HG03520 (cell line): ENCODE results near the gene TIAM1.

ENCODE experiments used
- ATAC-seq: cut with Tn5 transposase; IDR thresholded peaks from one replicate; pipeline ENCODE4 v1.9.1; 2021; ENCODE audit warnings: mild to moderate bottlenecking, moderate library complexity; ENCODE audit not compliant: unreplicated experiment

Gene TIAM1

GRCh38 chr21:31290765-31291164 lies 53.3 kb downstream of the TIAM1 start:
- no peak for ATAC-seq

- ATAC-seq: no peak
Observed at GRCh38 chr21:31289702-31290101, 54.4 kb downstream of the TIAM1 start.

DNA sequence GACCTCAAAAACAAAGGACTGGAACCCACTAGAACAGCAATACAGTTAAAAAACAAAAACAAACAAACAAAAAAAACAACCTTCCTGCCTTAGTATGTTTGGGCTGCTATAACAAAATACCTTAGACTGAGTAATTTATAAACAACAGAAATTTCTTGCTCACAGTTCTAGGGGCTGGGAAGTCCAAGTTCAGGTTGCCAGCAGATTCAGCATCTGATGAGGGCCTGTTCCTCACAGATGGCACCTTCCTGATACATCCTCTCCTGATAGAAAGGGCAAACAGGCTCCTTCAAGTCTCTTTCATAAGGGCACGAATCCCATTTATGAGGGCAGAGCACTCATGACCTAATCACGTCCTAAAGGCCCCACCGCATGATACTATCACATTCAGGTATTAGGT lies 55.9 kb downstream of the TIAM1 start:
- ATAC-seq: no peak

- no peak for ATAC-seq
Observed at GRCh38 chr21:31287201-31287600, 56.9 kb downstream of the TIAM1 start.

DNA sequence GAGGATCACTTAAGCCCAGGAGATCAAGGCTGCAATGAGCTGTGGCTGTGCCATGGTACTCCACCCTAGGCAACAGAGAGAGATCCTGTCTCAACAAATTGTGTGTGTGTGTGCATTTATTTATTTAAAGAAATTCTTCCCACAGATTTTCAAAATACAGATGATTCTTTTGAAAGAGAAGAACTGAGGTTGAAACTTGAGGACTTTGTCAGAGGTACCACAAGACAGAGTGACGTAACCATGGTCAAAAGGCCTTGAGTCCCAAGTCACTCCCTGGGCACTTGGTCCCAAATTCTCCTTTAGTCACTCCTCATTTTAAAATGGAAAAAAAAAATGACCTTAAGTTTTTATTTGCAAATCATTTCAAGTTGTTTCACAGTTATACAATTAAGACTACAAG lies 57.4 kb downstream of the TIAM1 start:
- no peak for ATAC-seq

GRCh38 chr21:31284797-31285397 lies 59.2 kb downstream of the TIAM1 start:
- no peak for ATAC-seq

GRCh38 chr21:31283025-31283424 lies 61.0 kb downstream of the TIAM1 start:
- no peak for ATAC-seq

- ATAC-seq: no peak
Observed at GRCh38 chr21:31282095-31282709, 61.9 kb downstream of the TIAM1 start.

- ATAC-seq: no peak
Observed at GRCh38 chr21:31281561-31281960, 62.5 kb downstream of the TIAM1 start.

GRCh38 chr21:31279986-31280385 lies 64.1 kb downstream of the TIAM1 start:
- ATAC-seq: no peak

- ATAC-seq: no peak
Observed at GRCh38 chr21:31279214-31279613, 64.8 kb downstream of the TIAM1 start.

DNA sequence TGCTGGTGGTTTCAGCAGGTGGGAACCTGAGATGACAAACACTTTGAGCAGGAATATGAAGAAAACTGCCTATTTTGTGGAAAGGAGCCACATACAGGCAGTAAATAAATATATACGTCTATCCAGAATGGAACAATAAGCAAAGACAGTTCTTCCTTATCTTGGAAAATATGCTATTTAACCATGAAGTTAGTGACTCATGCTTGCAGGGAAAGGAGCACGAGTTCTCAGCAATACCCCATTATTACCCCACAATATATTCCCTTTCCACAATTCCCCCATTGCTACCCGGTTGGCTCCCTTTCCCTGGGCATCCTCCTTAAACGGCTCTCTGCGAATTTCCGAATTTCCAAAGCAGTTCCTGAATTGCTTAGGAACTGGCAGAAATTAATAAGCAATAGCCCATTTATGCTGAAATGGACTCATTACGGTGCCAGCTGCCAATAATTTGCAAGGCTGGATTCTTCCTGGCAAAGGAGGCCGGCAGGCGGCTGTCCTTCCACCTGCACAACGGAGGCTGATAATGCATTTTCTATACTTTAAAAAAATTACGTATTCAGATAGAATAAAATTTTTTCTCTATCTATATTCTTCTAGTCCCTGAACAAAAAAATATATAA lies 65.4 kb downstream of the TIAM1 start:
- no peak for ATAC-seq

DNA sequence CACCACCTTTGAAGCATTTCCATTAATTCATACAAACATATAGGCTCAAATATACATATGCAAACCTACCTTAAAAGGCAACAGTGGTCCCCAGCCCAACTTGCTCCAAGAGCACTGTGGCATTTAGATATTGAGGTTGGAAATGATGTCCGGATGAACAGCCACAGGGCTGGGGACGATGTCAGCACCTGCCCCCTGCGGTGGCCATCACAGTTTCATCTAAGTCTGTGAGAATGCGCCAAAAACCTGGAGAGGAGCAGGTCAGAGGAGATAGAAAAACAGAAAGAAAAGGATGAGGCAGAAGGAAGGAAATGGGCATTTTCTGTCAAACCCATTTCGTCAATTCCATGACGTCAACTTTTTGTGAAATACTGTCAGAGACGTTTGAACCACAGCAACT lies 67.4 kb downstream of the TIAM1 start:
- ATAC-seq: no peak

- ATAC-seq: no peak
Observed at GRCh38 chr21:31275901-31276300, 68.2 kb downstream of the TIAM1 start.

DNA sequence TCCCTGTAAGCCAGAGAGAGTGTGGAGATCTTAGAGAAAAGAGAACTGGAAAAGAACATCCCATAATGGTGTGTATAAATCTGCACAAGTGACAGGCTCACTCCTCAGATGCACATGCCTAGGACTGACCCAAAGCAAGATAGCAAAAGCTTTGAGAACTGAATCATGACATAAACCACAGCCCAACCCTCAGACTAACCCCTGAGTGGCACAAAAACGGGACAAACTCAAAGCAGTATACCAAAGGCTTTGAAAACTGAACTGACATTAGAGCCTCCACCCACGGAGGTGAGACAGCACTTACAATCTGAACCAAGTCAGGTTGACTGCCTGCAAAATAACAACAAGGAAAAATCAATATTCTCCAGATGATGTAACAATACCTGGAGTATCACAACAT lies 70.8 kb downstream of the TIAM1 start:
- ATAC-seq: no peak

DNA sequence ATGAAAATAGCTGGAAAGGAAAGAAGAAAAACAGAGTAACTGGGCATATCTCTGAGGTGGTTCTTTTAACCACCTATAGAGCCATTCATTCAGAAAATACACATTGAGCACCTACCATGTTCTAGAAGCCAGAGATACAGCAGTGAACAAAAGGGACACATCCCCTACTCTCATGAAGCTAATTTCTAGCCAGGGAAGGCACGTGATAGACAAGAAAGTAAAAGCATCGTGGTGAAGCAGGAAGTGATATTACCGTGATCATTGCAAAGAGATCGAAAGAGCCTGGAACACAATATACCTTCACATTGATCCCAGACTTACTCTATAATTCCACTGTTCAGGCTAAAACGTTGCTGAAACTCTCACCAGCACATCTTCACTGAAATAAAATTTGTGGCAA lies 76.0 kb downstream of the TIAM1 start:
- no peak for ATAC-seq

DNA sequence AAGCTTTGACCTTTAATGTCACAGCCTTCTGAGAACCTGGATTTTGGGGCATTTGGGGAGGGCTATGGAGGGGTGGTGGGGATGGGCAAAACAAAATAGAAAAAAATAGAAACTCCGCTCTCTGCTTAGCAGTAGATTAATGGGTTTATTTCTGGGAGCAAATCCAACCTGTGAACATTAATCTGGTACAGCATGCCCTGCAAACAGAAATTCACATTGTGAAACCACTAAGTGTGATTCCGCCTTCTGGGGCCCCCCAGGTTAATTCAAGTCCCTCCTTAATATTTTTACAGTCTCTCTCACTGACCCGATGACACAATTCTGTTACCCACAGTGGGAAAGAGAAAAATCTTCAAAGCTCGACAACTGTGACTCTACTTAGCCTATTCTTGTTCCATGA lies 76.4 kb downstream of the TIAM1 start:
- ATAC-seq: no peak

GRCh38 chr21:31266241-31266640 lies 77.8 kb downstream of the TIAM1 start:
- ATAC-seq: no peak

DNA sequence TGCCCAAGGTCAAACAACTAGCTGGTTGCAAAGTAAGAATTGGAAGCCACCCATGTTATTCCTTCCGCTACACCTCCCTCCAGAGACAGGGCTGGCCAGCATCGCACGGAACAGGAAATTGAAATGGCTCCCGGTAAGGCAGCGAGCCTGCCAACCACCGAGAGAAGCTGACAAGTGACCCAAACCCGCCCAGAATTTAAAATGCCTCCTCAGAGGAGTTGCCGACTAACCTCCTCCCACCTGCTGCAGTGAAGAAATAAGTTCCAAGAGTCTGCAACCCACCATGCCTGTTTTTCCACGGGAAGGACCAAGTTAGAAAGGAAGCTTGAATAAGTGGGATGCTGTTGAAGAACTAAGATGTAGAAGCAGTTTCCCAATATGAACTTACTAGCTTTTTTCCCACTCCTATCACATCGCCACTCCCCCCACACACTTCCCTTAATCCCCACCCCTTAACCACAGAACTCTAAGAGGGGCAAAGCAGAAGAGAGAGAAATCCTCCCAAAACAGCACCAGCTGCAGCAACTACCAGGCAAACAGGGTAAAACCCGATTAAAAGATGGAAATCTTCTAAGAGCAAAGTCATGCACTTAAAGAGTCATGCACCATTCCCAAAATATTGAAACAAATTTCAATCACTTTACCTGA lies 78.6 kb downstream of the TIAM1 start:
- no peak for ATAC-seq

DNA sequence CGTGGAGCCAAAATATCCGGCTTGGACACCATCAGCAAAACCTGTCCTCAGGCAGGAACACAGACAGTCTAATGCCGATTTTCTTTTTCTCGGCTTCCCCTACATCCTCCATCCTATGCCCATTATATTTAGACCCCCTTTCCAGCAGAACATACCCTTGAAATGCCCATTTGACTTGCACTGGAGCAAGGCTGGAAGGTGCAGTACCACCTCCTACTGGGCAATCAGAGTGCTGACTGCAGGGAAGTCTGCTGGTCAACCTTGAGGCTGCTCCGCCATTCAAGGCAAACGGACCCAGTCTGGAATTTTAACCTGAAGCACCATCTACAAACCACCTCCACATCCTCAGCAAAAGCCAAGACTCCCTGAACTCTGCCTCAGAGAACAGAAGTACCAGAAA lies 79.5 kb downstream of the TIAM1 start:
- ATAC-seq: no peak

DNA sequence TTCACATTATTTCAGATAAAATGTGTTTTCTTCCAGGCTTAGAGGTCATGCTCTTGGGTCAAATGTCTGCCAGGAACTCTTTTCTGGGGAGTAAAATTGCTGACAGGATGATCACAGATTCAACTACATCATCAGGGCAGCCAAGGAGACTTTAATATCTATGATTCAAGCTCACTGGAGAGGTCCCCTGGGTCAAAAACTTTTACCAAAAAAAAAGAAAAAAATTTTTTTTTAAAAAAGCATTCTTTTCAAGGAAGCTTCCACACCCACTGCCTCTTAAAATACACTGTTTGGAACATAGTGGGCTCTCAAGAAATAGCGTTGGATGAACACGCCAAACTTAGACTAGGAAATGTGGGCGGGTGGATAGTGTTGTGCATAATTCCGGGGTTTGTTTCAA lies 81.3 kb downstream of the TIAM1 start:
- ATAC-seq: no peak

DNA sequence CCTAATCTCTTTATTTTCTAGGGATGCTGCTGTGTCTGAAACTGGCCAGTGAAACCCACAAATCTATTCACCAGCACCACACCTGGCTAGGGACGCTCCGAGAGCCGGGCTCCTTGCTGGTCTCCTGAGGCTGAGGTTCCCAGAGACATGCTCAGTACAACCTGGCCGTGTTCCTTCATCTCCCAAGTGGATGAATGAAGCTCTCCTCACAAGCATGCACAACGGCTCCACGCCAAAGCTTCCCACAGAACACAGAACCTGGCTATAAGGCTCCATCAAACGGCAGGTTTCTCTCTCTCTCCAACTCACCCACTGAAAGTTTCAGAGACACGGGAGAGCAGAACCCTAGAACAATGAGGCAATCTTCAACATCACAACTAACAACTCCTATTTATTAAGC lies 82.3 kb downstream of the TIAM1 start:
- ATAC-seq: no peak
